Coronary artery (tissue), 2 donors: ENCODE measurements around the gene ZNF609.

Experiments used
- DNase-seq: peaks from one replicate; pipeline ENCODE4 v3.0.0-alpha.2; 2017; ENCODE audit warnings: low spot score
- H3K27ac ChIP-seq, 2 donors: fragments of 200-600 bp; sonication (generic); one replicate each; pipeline ENCODE4 v1.5.1; 2016 to 2019
- H3K4me3 ChIP-seq: fragments of 200-600 bp; sonication (generic); 2 replicates; pipeline ENCODE4 v1.5.1; 2016; ENCODE audit warnings: mild to moderate bottlenecking, moderate library complexity
- CTCF ChIP-seq: fragments of 200-600 bp; sonication (generic); IDR thresholded peaks from one replicate; pipeline ENCODE4 v1.5.1; 2019; ENCODE audit warnings: antibody characterized with exemption

The ZNF609 gene

GRCh38 chr15:64443747-64444621 lies 16.4 kb upstream of the ZNF609 start:
- TF ChIP-seq CTCF = no peak
- no peak for DNase-seq
- Histone ChIP-seq H3K4me3 (no peak overlapping the region), H3K27ac (peak overlapping the region in 1 of 2 donors; percentile 33)

GRCh38 chr15:64444836-64445235 lies 15.5 kb upstream of the ZNF609 start:
- H3K27ac ChIP-seq = no peak overlapping the region

GRCh38 chr15:64447536-64448315 lies 12.7 kb upstream of the ZNF609 start:
- no peak for TF ChIP-seq CTCF
- Histone ChIP-seq H3K27ac (no peak overlapping the region), H3K4me3 (no peak overlapping the region)
- DNase-seq = no peak

More at GRCh38 chr15:64444836-64445235, 15.5 kb upstream of the ZNF609 start:
- no peak for DNase-seq
- H3K4me3 ChIP-seq = no peak overlapping the region
- no peak for TF ChIP-seq CTCF

GRCh38 chr15:64452988-64453688 lies 7.2 kb upstream of the ZNF609 start:
- no peak for TF ChIP-seq CTCF
- Histone ChIP-seq H3K27ac (no peak overlapping the region), H3K4me3 (no peak overlapping the region)
- DNase-seq = no peak

- Histone ChIP-seq H3K4me3 (no peak overlapping the region), H3K27ac (no peak overlapping the region)
- DNase-seq = no peak
- TF ChIP-seq CTCF = no peak
Measured at GRCh38 chr15:64453689-64454037, 6.7 kb upstream of the ZNF609 start.

- no peak overlapping the region for H3K27ac ChIP-seq
- DNase-seq = no peak
- no peak for TF ChIP-seq CTCF
- no peak overlapping the region for H3K4me3 ChIP-seq
Measured at GRCh38 chr15:64454282-64454681, 6.1 kb upstream of the ZNF609 start.
